Measurements from ENCODE around the gene UCHL5.

Gene UCHL5

GRCh38 chr1:192967901-192968300 is 91.3 kb downstream of the UCHL5 start:
- H3K4me1 ChIP-seq (ENCODE audit: control insufficient read depth, insufficient read depth, low read length), result no peaks in the 10 kb centered on the region
- H3K36me3 ChIP-seq (ENCODE audit: control insufficient read depth in 2 of 2, insufficient read depth in 1 of 2, low read length in 2 of 2), result no peaks in the 10 kb centered on the region
- ChIA-PET CTCF (no interaction called here), POLR2A (no interaction called here)
- H3K9me3 ChIP-seq (ENCODE audit: control insufficient read depth, insufficient read depth, low read depth, low read length), result no peaks in the 10 kb centered on the region
- H3K27ac ChIP-seq (ENCODE audit: extremely low read depth, low read depth, low read length), result no peak overlapping the region
- no peak overlapping the region for H3K4me3 ChIP-seq (ENCODE audit: low read depth, low read length)
- TF ChIP-seq REPIN1 (tag by site-specific recombination; IDR thresholded peaks at IDR 0.05; ENCODE audit: low read depth) (no peak), KLF8 (tag by site-specific recombination; IDR thresholded peaks at IDR 0.05) (no peak), ZFP3 (tag by site-specific recombination; IDR thresholded peaks at IDR 0.05; ENCODE audit: low read depth) (no peak), ZBTB7A (tag by site-specific recombination; IDR thresholded peaks at IDR 0.05; ENCODE audit: low read depth) (no peak), ZNF48 (tag by site-specific recombination; IDR thresholded peaks at IDR 0.05) (no peak), OVOL3 (tag by site-specific recombination; IDR thresholded peaks at IDR 0.05) (no peak), ZNF785 (tag by site-specific recombination; IDR thresholded peaks at IDR 0.05) (no peak), ZNF544 (tag by site-specific recombination; IDR thresholded peaks at IDR 0.05) (no peak), RBAK (tag by site-specific recombination; IDR thresholded peaks at IDR 0.05) (no peak)

GRCh38 chr1:192967211-192967877 is 91.8 kb downstream of the UCHL5 start:
- Histone ChIP-seq H3K4me3 (ENCODE audit: low read depth, low read length) (no peak overlapping the region), H3K27ac (ENCODE audit: extremely low read depth, low read depth, low read length) (no peak overlapping the region), H3K9me3 (ENCODE audit: control insufficient read depth, insufficient read depth, low read depth, low read length) (no peaks in the 10 kb centered on the region), H3K4me1 (ENCODE audit: control insufficient read depth, insufficient read depth, low read length) (no peaks in the 10 kb centered on the region), H3K36me3 (ENCODE audit: control insufficient read depth in 2 of 2, insufficient read depth in 1 of 2, low read length in 2 of 2) (no peaks in the 10 kb centered on the region)
- POLR2A ChIA-PET, result no interaction called here
- CTCF ChIA-PET, result no interaction called here
- TF ChIP-seq SCRT1 (tag by site-specific recombination; IDR thresholded peaks at IDR 0.05; ENCODE audit: borderline replicate concordance), result no peak
- no peak for TF ChIP-seq MEIS1 (CRISPR knock-in tag; IDR thresholded peaks at IDR 0.05; ENCODE audit: borderline replicate concordance)
- no peak for TF ChIP-seq ZBTB26 (tag by site-specific recombination; optimal IDR thresholded peaks at IDR 0.05)
- no peak for TF ChIP-seq ZNF449 (tag by site-specific recombination; IDR thresholded peaks at IDR 0.05)
- TF ChIP-seq ZNF621 (tag by site-specific recombination; IDR thresholded peaks at IDR 0.05), result no peak
- TF ChIP-seq ZNF704 (tag by site-specific recombination; IDR thresholded peaks at IDR 0.05), result no peak
- TF ChIP-seq ZNF677 (tag by site-specific recombination; IDR thresholded peaks at IDR 0.05), result no peak
- no peak for TF ChIP-seq GFI1B (tag by site-specific recombination; IDR thresholded peaks at IDR 0.05)
- TF ChIP-seq ZNF155 (tag by site-specific recombination; IDR thresholded peaks at IDR 0.05), result no peak
- TF ChIP-seq ZNF639 (tag by site-specific recombination; IDR thresholded peaks at IDR 0.05), result no peak
- TF ChIP-seq ZNF148 (tag by site-specific recombination; IDR thresholded peaks at IDR 0.05; ENCODE audit: borderline replicate concordance), result no peak
- TF ChIP-seq REPIN1 (tag by site-specific recombination; IDR thresholded peaks at IDR 0.05; ENCODE audit: low read depth), result no peak
- no peak for TF ChIP-seq ZNF629 (tag by site-specific recombination; IDR thresholded peaks at IDR 0.05)
- no peak for TF ChIP-seq ZNF571 (tag by site-specific recombination; IDR thresholded peaks at IDR 0.05)
